Hepatocyte (in vitro differentiated cells): ENCODE results near the gene GIPC3.

ENCODE experiments used
- EZH2 ChIP-seq: fragments of 200-600 bp; sonication (generic); IDR thresholded peaks from 2 replicates; pipeline ENCODE4 v1.6.1; 2016; ENCODE audit warnings: antibody characterized with exemption, mild to moderate bottlenecking, borderline replicate concordance
- EZH2phosphoT487 ChIP-seq: fragments of 200-600 bp; sonication (generic); IDR thresholded peaks from one replicate; pipeline ENCODE4 v1.6.1; 2018; ENCODE audit warnings: antibody characterized with exemption, mild to moderate bottlenecking, low read depth, moderate library complexity; ENCODE audit not compliant: unreplicated experiment, severe bottlenecking
- TF ChIP-seq, protein P1 (sequence below): fragments of 200-600 bp; sonication (generic); IDR thresholded peaks from 2 replicates; pipeline ENCODE4 v1.5.1; 2016; ENCODE audit warnings: antibody characterized with exemption, mild to moderate bottlenecking; ENCODE audit not compliant: poor library complexity

GRCh38 chr19:3608750-3609322, 23.6 kb downstream of the GIPC3 start:
- TF ChIP-seq, protein P1, sequence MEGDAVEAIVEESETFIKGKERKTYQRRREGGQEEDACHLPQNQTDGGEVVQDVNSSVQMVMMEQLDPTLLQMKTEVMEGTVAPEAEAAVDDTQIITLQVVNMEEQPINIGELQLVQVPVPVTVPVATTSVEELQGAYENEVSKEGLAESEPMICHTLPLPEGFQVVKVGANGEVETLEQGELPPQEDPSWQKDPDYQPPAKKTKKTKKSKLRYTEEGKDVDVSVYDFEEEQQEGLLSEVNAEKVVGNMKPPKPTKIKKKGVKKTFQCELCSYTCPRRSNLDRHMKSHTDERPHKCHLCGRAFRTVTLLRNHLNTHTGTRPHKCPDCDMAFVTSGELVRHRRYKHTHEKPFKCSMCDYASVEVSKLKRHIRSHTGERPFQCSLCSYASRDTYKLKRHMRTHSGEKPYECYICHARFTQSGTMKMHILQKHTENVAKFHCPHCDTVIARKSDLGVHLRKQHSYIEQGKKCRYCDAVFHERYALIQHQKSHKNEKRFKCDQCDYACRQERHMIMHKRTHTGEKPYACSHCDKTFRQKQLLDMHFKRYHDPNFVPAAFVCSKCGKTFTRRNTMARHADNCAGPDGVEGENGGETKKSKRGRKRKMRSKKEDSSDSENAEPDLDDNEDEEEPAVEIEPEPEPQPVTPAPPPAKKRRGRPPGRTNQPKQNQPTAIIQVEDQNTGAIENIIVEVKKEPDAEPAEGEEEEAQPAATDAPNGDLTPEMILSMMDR = no peak
- TF ChIP-seq EZH2 (no peak), EZH2phosphoT487 (no peak)
